ENCODE results near the gene APCDD1.

Gene APCDD1

GRCh38 chr18:10523544-10523943, 69.1 kb downstream of the APCDD1 start:
- peaks cover 27% of the 10 kb centered on the region for H3K79me2 ChIP-seq (ENCODE audit: insufficient read depth, low read length)
- no peak overlapping the region for H2AFZ ChIP-seq (ENCODE audit: low read depth, low read length)
- no peaks in the 10 kb centered on the region; the same call in 1 of the 2 replicates for H3K36me3 ChIP-seq (ENCODE audit: insufficient read depth, low read length)
- H3K9me3 ChIP-seq (ENCODE audit: insufficient read depth, low read length, severe bottlenecking), result no peaks in the 10 kb centered on the region
- no peak for TF ChIP-seq CTCF (IDR thresholded peaks at IDR 0.05; ENCODE audit: borderline replicate concordance, extremely low read depth, low read length, poor library complexity, severe bottlenecking)
- TF ChIP-seq EZH2 (IDR thresholded peaks at IDR 0.05; ENCODE audit: borderline replicate concordance, low read depth, low read length, severe bottlenecking), result no peak
- H3K27me3 ChIP-seq (ENCODE audit: insufficient read depth, low read length, poor library complexity), result no peaks in the 10 kb centered on the region
- no peak overlapping the region for H3K4me2 ChIP-seq (ENCODE audit: insufficient read depth, low read length)
- ATAC-seq (ENCODE audit: insufficient read depth, low read depth) (no peak), DNase-seq (no peak)
- H4K20me1 ChIP-seq (ENCODE audit: insufficient read depth, low read length), result peaks cover 16% of the 10 kb centered on the region
- no peak overlapping the region for H3K4me3 ChIP-seq (ENCODE audit: low read depth in 1 of 2, low read length in 2 of 2)
- H3K9ac ChIP-seq (ENCODE audit: low read depth, low read length), result no peak overlapping the region
- peaks cover 46% of the 10 kb centered on the region for H3K4me1 ChIP-seq (ENCODE audit: insufficient read depth, low read length)
- H3K27ac ChIP-seq (ENCODE audit: low read length), result no peak overlapping the region

- Histone ChIP-seq H4K20me1 (ENCODE audit: insufficient read depth, low read length) (peaks cover 23% of the 10 kb centered on the region), H2AFZ (ENCODE audit: low read depth, low read length) (peak overlapping the region; percentile 75), H3K4me1 (ENCODE audit: insufficient read depth, low read length) (peaks cover 44% of the 10 kb centered on the region), H3K9ac (ENCODE audit: low read depth, low read length) (peak overlapping the region; percentile 86; the same call in 1 of the 2 replicates), H3K27me3 (ENCODE audit: insufficient read depth, low read length, poor library complexity) (no peaks in the 10 kb centered on the region), H3K27ac (ENCODE audit: low read length) (peak overlapping the region; percentile 91; the same call in 1 of the 2 replicates), H3K36me3 (ENCODE audit: insufficient read depth, low read length) (no peaks in the 10 kb centered on the region; the same call in 1 of the 2 replicates), H3K4me3 (ENCODE audit: low read depth in 1 of 2, low read length in 2 of 2) (peak overlapping the region in 1 of 2 experiments; percentile 99; a peak in 2 of 4 replicates), H3K9me3 (ENCODE audit: insufficient read depth, low read length, severe bottlenecking) (no peaks in the 10 kb centered on the region), H3K4me2 (ENCODE audit: insufficient read depth, low read length) (peak overlapping the region; percentile 98), H3K79me2 (ENCODE audit: insufficient read depth, low read length) (peaks cover 38% of the 10 kb centered on the region)
- no peak for TF ChIP-seq CTCF (IDR thresholded peaks at IDR 0.05; ENCODE audit: borderline replicate concordance, extremely low read depth, low read length, poor library complexity, severe bottlenecking)
- TF ChIP-seq EZH2 (IDR thresholded peaks at IDR 0.05; ENCODE audit: borderline replicate concordance, low read depth, low read length, severe bottlenecking), result no peak
- ATAC-seq (ENCODE audit: insufficient read depth, low read depth) (no peak), DNase-seq (no peak)
These were observed 70.3 kb downstream of the APCDD1 start for GRCh38 chr18:10524507-10525370.

GRCh38 chr18:10525371-10525691, 70.9 kb downstream of the APCDD1 start:
- ATAC-seq (ENCODE audit: insufficient read depth, low read depth) (no peak), DNase-seq (no peak)
- peaks cover 44% of the 10 kb centered on the region for H3K79me2 ChIP-seq (ENCODE audit: insufficient read depth, low read length)
- no peaks in the 10 kb centered on the region for H3K27me3 ChIP-seq (ENCODE audit: insufficient read depth, low read length, poor library complexity)
- peaks cover 41% of the 10 kb centered on the region for H3K4me1 ChIP-seq (ENCODE audit: insufficient read depth, low read length)
- H3K9ac ChIP-seq (ENCODE audit: low read depth, low read length), result peak overlapping the region; percentile 86
- H3K36me3 ChIP-seq (ENCODE audit: insufficient read depth, low read length), result no peaks in the 10 kb centered on the region; the same call in 1 of the 2 replicates
- H3K9me3 ChIP-seq (ENCODE audit: insufficient read depth, low read length, severe bottlenecking), result no peaks in the 10 kb centered on the region
- H4K20me1 ChIP-seq (ENCODE audit: insufficient read depth, low read length), result peaks cover 28% of the 10 kb centered on the region
- H3K27ac ChIP-seq (ENCODE audit: low read length), result peak overlapping the region; percentile 91; the same call in 1 of the 2 replicates
- TF ChIP-seq CTCF (IDR thresholded peaks at IDR 0.05; ENCODE audit: borderline replicate concordance, extremely low read depth, low read length, poor library complexity, severe bottlenecking), result no peak
- TF ChIP-seq EZH2 (IDR thresholded peaks at IDR 0.05; ENCODE audit: borderline replicate concordance, low read depth, low read length, severe bottlenecking), result no peak
- H3K4me3 ChIP-seq (ENCODE audit: low read depth in 1 of 2, low read length in 2 of 2), result peak overlapping the region in 1 of 2 experiments; percentile 99; a peak in 3 of 4 replicates
- H2AFZ ChIP-seq (ENCODE audit: low read depth, low read length), result peak overlapping the region; percentile 75
- peak overlapping the region; percentile 98 for H3K4me2 ChIP-seq (ENCODE audit: insufficient read depth, low read length)
